ENCODE results near the gene NPR3.

- TF ChIP-seq CTCF (IDR thresholded peaks at IDR 0.05) (no peak), POLR2A (IDR thresholded peaks at IDR 0.05) (no peak)
These were observed 123.1 kb downstream of the NPR3 start for GRCh38 chr5:32834251-32834650.

Measured in thyroid gland (tissue), 4 donors.